ENCODE results near the gene PRUNE2. TPM values are rescaled to one million over a fixed set of nuclear protein-coding genes. Genes with fewer than 3 reads are reported as not detected.
"Not testable (repeated sequence)": the region's sequence is repeated elsewhere in the genome, so short reads cannot be mapped to it uniquely, and the experiment has no call there.

PRUNE2 gene
- total RNA-seq, 2 experiments from 2014 or later, result 0.24 to 0.43 TPM

GRCh38 chr9:76882686-76883085 is 23.2 kb downstream of the PRUNE2 start:
- H3K4me1 Mint-ChIP-seq (ENCODE audit: low read depth), result no peaks in the 10 kb centered on the region
- H3K9me3 Mint-ChIP-seq, result no peaks in the 10 kb centered on the region
- H3K4me3 Mint-ChIP-seq, result no peak overlapping the region
- no peak for DNase-seq
- peaks cover 1% of the 10 kb centered on the region for H3K27me3 Mint-ChIP-seq
- H3K36me3 Mint-ChIP-seq, result no peaks in the 10 kb centered on the region
- intact Hi-C loops (cut with micrococcal nuclease), result no loop called here
- POLR2A ChIA-PET, result no interaction called here
- no peak overlapping the region for H3K27ac Mint-ChIP-seq
- CTCF ChIA-PET, result no interaction called here

- CTCF ChIA-PET, result no interaction called here
- Mint-ChIP-seq H3K36me3 (no peaks in the 10 kb centered on the region), H3K27ac (no peak overlapping the region), H3K9me3 (no peaks in the 10 kb centered on the region), H3K4me3 (no peak overlapping the region), H3K27me3 (peaks cover 1% of the 10 kb centered on the region), H3K4me1 (ENCODE audit: low read depth) (no peaks in the 10 kb centered on the region)
- POLR2A ChIA-PET, result no interaction called here
- intact Hi-C loops (cut with micrococcal nuclease), result no loop called here
- no peak for DNase-seq
Measured at GRCh38 chr9:76880210-76880609, 25.7 kb downstream of the PRUNE2 start.

GRCh38 chr9:76878933-76879332 is 27.0 kb downstream of the PRUNE2 start:
- Mint-ChIP-seq H3K27ac (no peak overlapping the region), H3K36me3 (no peaks in the 10 kb centered on the region), H3K27me3 (peaks cover 1% of the 10 kb centered on the region)

GRCh38 chr9:76877961-76878360 is 28.0 kb downstream of the PRUNE2 start:
- intact Hi-C loops (cut with micrococcal nuclease), result no loop called here

More at GRCh38 chr9:76878933-76879332, 27.0 kb downstream of the PRUNE2 start:
- ChIA-PET POLR2A (no interaction called here), CTCF (no interaction called here)
- Mint-ChIP-seq H3K4me1 (ENCODE audit: low read depth) (no peaks in the 10 kb centered on the region), H3K4me3 (no peak overlapping the region), H3K9me3 (no peaks in the 10 kb centered on the region)
- no peak for DNase-seq
- intact Hi-C loops (cut with micrococcal nuclease), result no loop called here

GRCh38 chr9:76876098-76876497 is 29.8 kb downstream of the PRUNE2 start:
- no peaks in the 10 kb centered on the region for H3K4me1 Mint-ChIP-seq (ENCODE audit: low read depth)
- H3K27ac Mint-ChIP-seq, result no peak overlapping the region
- no peak for DNase-seq
- no peaks in the 10 kb centered on the region for H3K9me3 Mint-ChIP-seq
- H3K36me3 Mint-ChIP-seq, result no peaks in the 10 kb centered on the region
- ChIA-PET CTCF (no interaction called here), POLR2A (no interaction called here)
- no peak overlapping the region for H3K4me3 Mint-ChIP-seq
- intact Hi-C loops (cut with micrococcal nuclease), result no loop called here
- peaks cover 1% of the 10 kb centered on the region for H3K27me3 Mint-ChIP-seq

More at GRCh38 chr9:76877961-76878360, 28.0 kb downstream of the PRUNE2 start:
- CTCF ChIA-PET, result no interaction called here
- peaks cover 1% of the 10 kb centered on the region for H3K27me3 Mint-ChIP-seq
- H3K4me1 Mint-ChIP-seq (ENCODE audit: low read depth), result no peaks in the 10 kb centered on the region
- H3K9me3 Mint-ChIP-seq, result no peaks in the 10 kb centered on the region
- no peak overlapping the region for H3K27ac Mint-ChIP-seq
- POLR2A ChIA-PET, result no interaction called here
- H3K4me3 Mint-ChIP-seq, result no peak overlapping the region
- DNase-seq, result no peak
- no peaks in the 10 kb centered on the region for H3K36me3 Mint-ChIP-seq

- Mint-ChIP-seq H3K27me3 (peaks cover 3% of the 10 kb centered on the region), H3K9me3 (no peaks in the 10 kb centered on the region), H3K4me1 (ENCODE audit: low read depth) (no peaks in the 10 kb centered on the region), H3K36me3 (no peaks in the 10 kb centered on the region), H3K27ac (no peak overlapping the region), H3K4me3 (no peak overlapping the region)
- CTCF ChIA-PET, result no interaction called here
- no peak for DNase-seq
- intact Hi-C loops (cut with micrococcal nuclease), result no loop called here
- POLR2A ChIA-PET, result no interaction called here
Measured at GRCh38 chr9:76873821-76874220, 32.1 kb downstream of the PRUNE2 start.

- Mint-ChIP-seq H3K27me3 (peaks cover 5% of the 10 kb centered on the region), H3K4me1 (ENCODE audit: low read depth) (no peaks in the 10 kb centered on the region), H3K36me3 (no peaks in the 10 kb centered on the region), H3K9me3 (no peaks in the 10 kb centered on the region), H3K27ac (no peak overlapping the region), H3K4me3 (no peak overlapping the region)
- intact Hi-C loops (cut with micrococcal nuclease), result no loop called here
- ChIA-PET POLR2A (no interaction called here), CTCF (no interaction called here)
- DNase-seq, result no peak
Measured at GRCh38 chr9:76873056-76873792, 32.7 kb downstream of the PRUNE2 start.

GRCh38 chr9:76868897-76869296 is 37.0 kb downstream of the PRUNE2 start:
- Mint-ChIP-seq H3K4me1 (ENCODE audit: low read depth) (no peaks in the 10 kb centered on the region), H3K36me3 (no peaks in the 10 kb centered on the region), H3K9me3 (no peaks in the 10 kb centered on the region), H3K4me3 (no peak overlapping the region), H3K27me3 (peaks cover 8% of the 10 kb centered on the region), H3K27ac (no peak overlapping the region)
- DNase-seq, result no peak
- ChIA-PET POLR2A (no interaction called here), CTCF (no interaction called here)
- intact Hi-C loops (cut with micrococcal nuclease), result no loop called here

GRCh38 chr9:76866689-76867088 is 39.2 kb downstream of the PRUNE2 start:
- no peaks in the 10 kb centered on the region for H3K4me1 Mint-ChIP-seq (ENCODE audit: low read depth)
- H3K27me3 Mint-ChIP-seq, result peaks cover 8% of the 10 kb centered on the region
- H3K27ac Mint-ChIP-seq, result no peak overlapping the region
- no peak overlapping the region for H3K4me3 Mint-ChIP-seq
- intact Hi-C loops (cut with micrococcal nuclease), result no loop called here
- ChIA-PET CTCF (no interaction called here), POLR2A (no interaction called here)
- no peaks in the 10 kb centered on the region for H3K9me3 Mint-ChIP-seq
- no peaks in the 10 kb centered on the region for H3K36me3 Mint-ChIP-seq
- DNase-seq, result no peak

- no peak for DNase-seq
- Mint-ChIP-seq H3K36me3 (no peaks in the 10 kb centered on the region), H3K4me3 (no peak overlapping the region), H3K27me3 (peaks cover 5% of the 10 kb centered on the region), H3K27ac (no peak overlapping the region), H3K9me3 (no peaks in the 10 kb centered on the region), H3K4me1 (ENCODE audit: low read depth) (no peaks in the 10 kb centered on the region)
- ChIA-PET CTCF (no interaction called here), POLR2A (no interaction called here)
- intact Hi-C loops (cut with micrococcal nuclease), result no loop called here
Measured at GRCh38 chr9:76863832-76864231, 42.1 kb downstream of the PRUNE2 start.

- DNase-seq, result no peak
- Mint-ChIP-seq H3K4me1 (ENCODE audit: low read depth) (no peaks in the 10 kb centered on the region), H3K9me3 (no peaks in the 10 kb centered on the region), H3K4me3 (no peak overlapping the region), H3K36me3 (no peaks in the 10 kb centered on the region), H3K27me3 (no peaks in the 10 kb centered on the region), H3K27ac (no peak overlapping the region)
- ChIA-PET CTCF (no interaction called here), POLR2A (no interaction called here)
- intact Hi-C loops (cut with micrococcal nuclease), result no loop called here
Measured at GRCh38 chr9:76859860-76860259, 46.1 kb downstream of the PRUNE2 start.

GRCh38 chr9:76858248-76858647 is 47.7 kb downstream of the PRUNE2 start:
- H3K9me3 Mint-ChIP-seq; intact Hi-C loops (cut with micrococcal nuclease); H3K36me3 Mint-ChIP-seq; H3K4me3 Mint-ChIP-seq; H3K27me3 Mint-ChIP-seq; POLR2A ChIA-PET; H3K27ac Mint-ChIP-seq; DNase-seq; H3K4me1 Mint-ChIP-seq (ENCODE audit: low read depth); CTCF ChIA-PET: not testable (repeated sequence)

GRCh38 chr9:76856016-76856415 is 49.9 kb downstream of the PRUNE2 start:
- no peak for DNase-seq
- Mint-ChIP-seq H3K4me1 (ENCODE audit: low read depth) (no peaks in the 10 kb centered on the region), H3K27me3 (no peaks in the 10 kb centered on the region), H3K9me3 (no peaks in the 10 kb centered on the region), H3K36me3 (no peaks in the 10 kb centered on the region), H3K4me3 (no peak overlapping the region), H3K27ac (no peak overlapping the region)
- ChIA-PET POLR2A (no interaction called here), CTCF (no interaction called here)
- intact Hi-C loops (cut with micrococcal nuclease), result no loop called here

All from activated CD4-positive, alpha-beta memory T cell treated with anti-CD3 and anti-CD28 coated beads for 36 hours (primary cell).